ENCODE measurements around the gene MRPL37.

DNA sequence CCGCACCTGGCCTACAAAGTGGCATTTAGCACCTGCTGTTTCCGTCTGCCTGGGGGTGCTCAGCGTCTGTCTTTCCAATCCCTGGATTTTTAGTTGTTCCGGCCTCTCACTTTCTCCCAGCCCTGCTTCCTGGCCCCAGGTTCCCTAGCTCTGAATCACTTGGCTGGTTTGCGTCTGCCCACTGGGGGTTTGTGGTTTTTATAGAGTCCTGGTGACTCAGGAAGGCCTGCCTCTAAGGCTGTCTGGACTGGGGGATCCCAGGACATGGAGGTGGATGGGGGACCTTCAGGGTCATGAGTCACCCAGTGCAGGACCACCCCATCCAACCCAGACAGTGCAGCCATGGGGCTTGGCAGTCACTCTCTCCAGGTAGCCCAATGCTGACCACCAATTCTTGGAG, 53.5 kb downstream of the MRPL37 start:
- TF ChIP-seq, protein P1, sequence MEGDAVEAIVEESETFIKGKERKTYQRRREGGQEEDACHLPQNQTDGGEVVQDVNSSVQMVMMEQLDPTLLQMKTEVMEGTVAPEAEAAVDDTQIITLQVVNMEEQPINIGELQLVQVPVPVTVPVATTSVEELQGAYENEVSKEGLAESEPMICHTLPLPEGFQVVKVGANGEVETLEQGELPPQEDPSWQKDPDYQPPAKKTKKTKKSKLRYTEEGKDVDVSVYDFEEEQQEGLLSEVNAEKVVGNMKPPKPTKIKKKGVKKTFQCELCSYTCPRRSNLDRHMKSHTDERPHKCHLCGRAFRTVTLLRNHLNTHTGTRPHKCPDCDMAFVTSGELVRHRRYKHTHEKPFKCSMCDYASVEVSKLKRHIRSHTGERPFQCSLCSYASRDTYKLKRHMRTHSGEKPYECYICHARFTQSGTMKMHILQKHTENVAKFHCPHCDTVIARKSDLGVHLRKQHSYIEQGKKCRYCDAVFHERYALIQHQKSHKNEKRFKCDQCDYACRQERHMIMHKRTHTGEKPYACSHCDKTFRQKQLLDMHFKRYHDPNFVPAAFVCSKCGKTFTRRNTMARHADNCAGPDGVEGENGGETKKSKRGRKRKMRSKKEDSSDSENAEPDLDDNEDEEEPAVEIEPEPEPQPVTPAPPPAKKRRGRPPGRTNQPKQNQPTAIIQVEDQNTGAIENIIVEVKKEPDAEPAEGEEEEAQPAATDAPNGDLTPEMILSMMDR (IDR thresholded peaks at IDR 0.05; ENCODE audit: extremely low read depth in 1 of 2, insufficient read depth in 1 of 2, low read depth in 1 of 2, low read length in 2 of 2): no peak
- TF ChIP-seq EZH2 (IDR thresholded peaks at IDR 0.05; ENCODE audit: borderline replicate concordance, low read depth, low read length, severe bottlenecking) (no peak), POLR2AphosphoS5 (IDR thresholded peaks at IDR 0.05; ENCODE audit: insufficient read depth, low read depth, low read length) (no peak), POLR2A (IDR thresholded peaks at IDR 0.05; ENCODE audit: low read depth, low read length) (no peak), JUN (IDR thresholded peaks at IDR 0.05; ENCODE audit: borderline replicate concordance, insufficient read depth, insufficient read length, low read depth) (no peak)
- TF ChIP-seq, protein P2, sequence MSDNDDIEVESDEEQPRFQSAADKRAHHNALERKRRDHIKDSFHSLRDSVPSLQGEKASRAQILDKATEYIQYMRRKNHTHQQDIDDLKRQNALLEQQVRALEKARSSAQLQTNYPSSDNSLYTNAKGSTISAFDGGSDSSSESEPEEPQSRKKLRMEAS (IDR thresholded peaks at IDR 0.05; ENCODE audit: insufficient read depth, insufficient read length): no peak

Data from endothelial cell of umbilical vein (primary cell).